Cardiac muscle cell (in vitro differentiated cells and primary cell): Measurements from ENCODE around the gene ATP1A4. TPM values are rescaled to one million over a fixed set of nuclear protein-coding genes. Genes with fewer than 3 reads are reported as not detected.

Experiments used
- DNase-seq, 2 donors: peaks; one replicate each; pipeline versions ENCODE4 v3.0.0 to v3.0.0-alpha.2; 2010 to 2017; ENCODE audit warnings: low read depth in 1 of 2, low spot score in 1 of 2
- H3K27ac ChIP-seq: fragments of 200-600 bp; sonication (generic); 2 replicates; pipeline ENCODE4 v1.5.1; 2016
- H3K27me3 ChIP-seq: fragments of 200-600 bp; sonication (generic); 2 replicates; pipeline ENCODE4 v1.6.0; 2016; ENCODE audit warnings: control low read depth
- H3K36me3 ChIP-seq: fragments of 200-600 bp; sonication (generic); 2 replicates; pipeline ENCODE4 v1.5.1; 2016; ENCODE audit warnings: control low read depth
- H3K4me1 ChIP-seq: fragments of 200-600 bp; sonication (generic); 2 replicates; pipeline ENCODE4 v1.8.1; 2017; ENCODE audit warnings: low read depth, mild to moderate bottlenecking, mixed run types
- H3K4me3 ChIP-seq: fragments of 200-600 bp; sonication (generic); 2 replicates; pipeline ENCODE4 v1.5.1; 2016; ENCODE audit warnings: mild to moderate bottlenecking
- H3K9me3 ChIP-seq: fragments of 200-600 bp; sonication (generic); 2 replicates; pipeline ENCODE4 v1.5.1; 2017; ENCODE audit warnings: low read depth, mild to moderate bottlenecking, control low read depth
- polyA plus RNA-seq: library from polyadenylated mRNA; unstranded; fragments of >200 nt; fragmentation: Nextera tagmentation; extraction: Ambion mirVana; gene quantifications from 2 replicates; pipeline ENCODE4 v1.2.1, GENCODE V29; 2016
- total RNA-seq: library from RNA; depleted of rRNA; stranded (reverse); fragments of >200 nt; gene quantifications from 2 replicates; pipeline ENCODE4 v1.2.3, GENCODE V29; 2016
- TF ChIP-seq, protein P1 (sequence below): IDR thresholded peaks from 2 replicates; pipeline ENCODE4 v1.5.1; 2012; ENCODE audit warnings: low read depth, mild to moderate bottlenecking, low read length

ATP1A4 gene
- total and polyA plus RNA-seq, 2 experiments from 2014 or later: 0.21 to 0.57 TPM

DNA sequence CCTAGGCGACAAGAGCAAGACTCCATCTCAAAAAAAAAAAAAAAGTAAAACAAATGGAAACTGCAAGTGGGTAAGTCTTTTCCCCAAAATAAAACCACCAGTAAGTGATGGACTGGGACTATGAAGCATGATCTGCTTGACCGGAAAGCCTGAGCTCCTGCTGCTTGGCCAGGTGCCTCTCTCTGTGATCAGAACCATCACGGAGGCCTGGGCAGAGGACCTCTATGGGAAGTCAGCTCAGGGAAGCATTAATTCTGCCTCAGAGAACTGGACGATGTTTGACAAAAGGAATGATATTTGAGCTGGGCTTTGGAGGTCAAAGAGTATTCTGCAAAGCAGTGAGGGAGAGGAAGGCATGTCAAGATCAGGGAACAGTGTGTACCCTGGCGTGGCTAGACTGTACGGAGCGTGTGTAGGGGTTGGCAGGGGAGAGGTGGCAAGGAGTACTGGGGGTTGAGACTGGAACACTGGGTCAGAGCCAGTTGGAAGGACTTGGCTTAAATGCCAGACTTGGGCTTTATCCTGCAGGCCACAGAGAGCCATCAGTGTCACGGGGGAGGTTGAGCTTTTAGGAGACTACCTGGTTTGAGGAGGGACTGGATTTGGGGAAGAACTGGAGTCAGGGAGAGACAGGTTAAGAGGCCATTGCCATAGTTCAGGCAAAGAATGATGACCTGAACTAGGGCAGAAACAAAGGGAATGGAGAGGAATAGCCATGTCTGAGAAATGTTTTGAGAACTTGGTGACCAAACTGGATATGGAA lies 19.4 kb upstream of the ATP1A4 start:
- no peak for DNase-seq
- peaks cover 7% of the 10 kb centered on the region for H3K36me3 ChIP-seq

DNA sequence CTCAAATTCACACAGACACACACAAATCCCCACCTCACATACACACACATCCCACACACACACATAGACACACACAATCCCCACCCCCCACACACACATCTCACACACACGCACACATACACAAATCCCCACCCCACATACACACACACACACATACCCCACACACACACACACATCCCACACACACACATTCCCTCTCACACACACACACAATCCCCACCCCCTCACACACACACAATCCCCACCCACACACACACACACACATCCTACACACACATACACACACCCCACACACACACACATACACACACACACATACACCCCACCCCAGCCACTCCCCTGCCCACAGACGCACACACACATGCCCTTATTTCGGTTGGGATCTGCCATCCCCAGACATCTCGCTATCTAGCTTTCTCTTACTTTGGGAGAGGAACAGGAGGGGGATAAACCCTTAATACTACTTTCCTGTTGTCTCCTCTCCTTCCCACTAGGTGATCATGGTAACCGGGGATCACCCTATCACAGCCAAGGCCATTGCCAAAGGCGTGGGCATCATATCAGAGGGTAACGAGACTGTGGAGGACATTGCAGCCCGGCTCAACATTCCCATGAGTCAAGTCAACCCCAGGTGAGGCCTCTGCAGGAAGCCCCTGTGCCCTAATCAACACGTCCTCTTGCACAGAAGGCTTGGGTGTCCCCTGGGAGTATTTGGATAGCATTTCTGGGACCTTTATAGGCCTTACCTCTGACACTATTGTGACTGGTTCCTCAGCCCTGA lies 17.2 kb upstream of the ATP1A4 start:
- no peaks in the 10 kb centered on the region for H3K4me1 ChIP-seq
- peaks cover 7% of the 10 kb centered on the region for H3K36me3 ChIP-seq
- no peaks in the 10 kb centered on the region for H3K27me3 ChIP-seq
- H3K27ac ChIP-seq: no peak overlapping the region
- TF ChIP-seq, protein P1, sequence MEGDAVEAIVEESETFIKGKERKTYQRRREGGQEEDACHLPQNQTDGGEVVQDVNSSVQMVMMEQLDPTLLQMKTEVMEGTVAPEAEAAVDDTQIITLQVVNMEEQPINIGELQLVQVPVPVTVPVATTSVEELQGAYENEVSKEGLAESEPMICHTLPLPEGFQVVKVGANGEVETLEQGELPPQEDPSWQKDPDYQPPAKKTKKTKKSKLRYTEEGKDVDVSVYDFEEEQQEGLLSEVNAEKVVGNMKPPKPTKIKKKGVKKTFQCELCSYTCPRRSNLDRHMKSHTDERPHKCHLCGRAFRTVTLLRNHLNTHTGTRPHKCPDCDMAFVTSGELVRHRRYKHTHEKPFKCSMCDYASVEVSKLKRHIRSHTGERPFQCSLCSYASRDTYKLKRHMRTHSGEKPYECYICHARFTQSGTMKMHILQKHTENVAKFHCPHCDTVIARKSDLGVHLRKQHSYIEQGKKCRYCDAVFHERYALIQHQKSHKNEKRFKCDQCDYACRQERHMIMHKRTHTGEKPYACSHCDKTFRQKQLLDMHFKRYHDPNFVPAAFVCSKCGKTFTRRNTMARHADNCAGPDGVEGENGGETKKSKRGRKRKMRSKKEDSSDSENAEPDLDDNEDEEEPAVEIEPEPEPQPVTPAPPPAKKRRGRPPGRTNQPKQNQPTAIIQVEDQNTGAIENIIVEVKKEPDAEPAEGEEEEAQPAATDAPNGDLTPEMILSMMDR: no peak
- H3K9me3 ChIP-seq: no peaks in the 10 kb centered on the region
- H3K4me3 ChIP-seq: no peak overlapping the region
- no peak for DNase-seq

More for the DNA sequence above, 19.4 kb upstream of the ATP1A4 start:
- no peaks in the 10 kb centered on the region for H3K9me3 ChIP-seq
- H3K27ac ChIP-seq: no peak overlapping the region
- no peak overlapping the region for H3K4me3 ChIP-seq
- TF ChIP-seq, protein P1: no peak
- no peaks in the 10 kb centered on the region for H3K4me1 ChIP-seq
- H3K27me3 ChIP-seq: no peaks in the 10 kb centered on the region

DNA sequence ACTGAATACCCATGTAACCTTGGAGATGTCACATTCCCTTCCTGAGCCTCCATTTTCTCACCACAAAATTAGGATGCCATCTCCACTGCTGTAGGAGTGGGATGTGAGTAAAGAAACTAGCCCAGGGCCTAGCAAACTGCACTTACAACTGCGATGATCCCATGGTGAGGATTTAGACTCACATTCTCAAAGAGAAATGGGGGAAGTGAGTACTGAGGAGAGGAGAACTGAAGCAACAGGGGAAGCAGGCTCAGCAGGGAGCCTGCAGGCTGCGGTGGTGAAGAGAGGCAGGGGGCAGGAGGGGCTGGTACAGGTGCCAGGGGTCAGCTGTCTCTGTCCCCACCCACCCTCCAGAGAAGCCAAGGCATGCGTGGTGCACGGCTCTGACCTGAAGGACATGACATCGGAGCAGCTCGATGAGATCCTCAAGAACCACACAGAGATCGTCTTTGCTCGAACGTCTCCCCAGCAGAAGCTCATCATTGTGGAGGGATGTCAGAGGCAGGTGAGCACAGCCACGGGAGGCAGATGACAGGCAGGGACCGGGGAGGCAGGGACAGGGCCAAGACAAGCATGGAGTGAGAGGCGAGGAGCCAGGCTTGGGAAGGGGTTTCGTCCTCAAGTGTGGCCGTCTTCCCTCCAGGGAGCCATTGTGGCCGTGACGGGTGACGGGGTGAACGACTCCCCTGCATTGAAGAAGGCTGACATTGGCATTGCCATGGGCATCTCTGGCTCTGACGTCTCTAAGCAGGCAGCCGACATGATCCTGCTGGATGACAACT lies 16.4 kb upstream of the ATP1A4 start:
- Histone ChIP-seq H3K27ac (no peak overlapping the region), H3K9me3 (no peaks in the 10 kb centered on the region), H3K27me3 (no peaks in the 10 kb centered on the region), H3K36me3 (peaks cover 7% of the 10 kb centered on the region), H3K4me1 (no peaks in the 10 kb centered on the region), H3K4me3 (no peak overlapping the region)
- DNase-seq: no peak
- TF ChIP-seq, protein P1: no peak

DNA sequence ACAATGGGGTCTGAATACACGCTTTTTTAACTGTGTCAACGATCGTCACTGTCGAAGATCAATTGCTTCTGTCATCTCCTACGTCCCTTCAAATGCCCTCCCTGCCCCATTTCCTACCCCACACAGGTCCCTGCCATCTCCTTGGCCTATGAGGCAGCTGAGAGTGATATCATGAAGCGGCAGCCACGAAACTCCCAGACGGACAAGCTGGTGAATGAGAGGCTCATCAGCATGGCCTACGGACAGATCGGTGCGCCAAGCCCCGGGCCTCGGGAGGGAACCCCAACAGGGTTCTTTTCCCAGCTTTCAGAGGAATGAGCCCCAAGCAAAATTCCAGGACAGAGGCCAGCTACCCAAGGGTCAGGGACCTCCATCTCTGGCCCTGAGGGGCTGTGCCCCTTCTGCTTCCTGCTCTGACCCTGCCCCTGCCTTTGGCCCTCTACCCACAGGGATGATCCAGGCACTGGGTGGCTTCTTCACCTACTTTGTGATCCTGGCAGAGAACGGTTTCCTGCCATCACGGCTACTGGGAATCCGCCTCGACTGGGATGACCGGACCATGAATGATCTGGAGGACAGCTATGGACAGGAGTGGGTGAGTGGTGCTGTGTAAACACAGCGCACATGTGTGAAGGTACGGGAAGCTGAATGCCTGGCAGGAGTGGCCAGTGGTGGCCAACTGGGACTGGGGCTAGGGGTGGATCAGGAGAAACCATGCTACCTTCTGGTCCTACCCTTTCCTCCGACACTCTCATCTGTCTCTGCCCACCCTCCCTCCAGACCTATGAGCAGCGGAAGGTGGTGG lies 15.1 kb upstream of the ATP1A4 start:
- Histone ChIP-seq H3K36me3 (no peaks in the 10 kb centered on the region), H3K27me3 (no peaks in the 10 kb centered on the region), H3K4me1 (no peaks in the 10 kb centered on the region), H3K4me3 (no peak overlapping the region), H3K9me3 (no peaks in the 10 kb centered on the region), H3K27ac (no peak overlapping the region)
- TF ChIP-seq, protein P1: no peak
- DNase-seq: no peak

DNA sequence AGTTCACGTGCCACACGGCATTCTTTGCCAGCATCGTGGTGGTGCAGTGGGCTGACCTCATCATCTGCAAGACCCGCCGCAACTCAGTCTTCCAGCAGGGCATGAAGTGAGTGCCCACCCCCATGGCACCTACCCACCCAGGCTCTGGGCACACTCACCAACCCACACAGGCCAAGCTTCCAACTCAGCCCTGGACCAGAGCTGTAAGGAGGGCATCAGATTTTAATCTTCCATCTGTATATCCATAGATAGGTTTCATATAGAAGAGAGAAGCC lies 14.5 kb upstream of the ATP1A4 start:
- no peaks in the 10 kb centered on the region for H3K36me3 ChIP-seq
- no peak for DNase-seq
- H3K9me3 ChIP-seq: no peaks in the 10 kb centered on the region
- H3K27ac ChIP-seq: no peak overlapping the region
- H3K4me3 ChIP-seq: no peak overlapping the region
- TF ChIP-seq, protein P1: no peak
- no peaks in the 10 kb centered on the region for H3K27me3 ChIP-seq
- H3K4me1 ChIP-seq: no peaks in the 10 kb centered on the region
